Transverse colon (tissue), 3 donors: Measurements from ENCODE around the gene DHDDS.

Experiments
- CTCF ChIP-seq, 5 experiments: fragments of 200-600 bp in 3 of 5; fragments of 450-650 bp in 2 of 5; sonication (generic) in 3 of 5; IDR thresholded peaks; 1 replicate in 2 of 5; 2 replicates in 3 of 5; pipeline ENCODE4 v1.5.1; 2016 to 2017; ENCODE audit warnings: antibody characterized with exemption in 5 of 5, inconsistent platforms in 3 of 5, mild to moderate bottlenecking in 2 of 5, moderate library complexity in 1 of 5
- POLR2A ChIP-seq: fragments of 450-650 bp; IDR thresholded peaks from one replicate; pipeline ENCODE4 v1.6.1; 2016; ENCODE audit warnings: antibody characterized with exemption, mild to moderate bottlenecking, moderate library complexity

DNA sequence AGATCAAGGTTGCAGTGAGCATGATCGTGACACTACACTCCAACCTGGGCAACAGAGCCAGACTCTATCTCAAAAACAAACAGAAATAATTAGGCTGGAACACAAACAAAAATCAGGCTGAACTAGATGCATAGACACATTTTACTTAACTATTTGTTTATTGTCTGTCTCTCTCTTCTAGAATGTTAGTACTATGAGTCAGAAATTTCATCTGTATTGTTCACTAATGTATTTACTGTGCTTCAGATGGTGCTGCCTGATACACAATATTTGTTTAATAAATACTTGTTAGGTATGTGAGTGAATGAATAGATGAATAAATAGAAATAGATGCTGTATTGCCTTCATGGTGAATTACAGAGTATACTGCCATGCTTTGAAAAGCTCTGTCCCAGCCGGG lies 27.5 kb upstream of the DHDDS start:
- no peak for TF ChIP-seq POLR2A
- TF ChIP-seq CTCF (IDR thresholded peaks at IDR 0.05): no peak
